ENCODE data around the gene MAP6.

DNA sequence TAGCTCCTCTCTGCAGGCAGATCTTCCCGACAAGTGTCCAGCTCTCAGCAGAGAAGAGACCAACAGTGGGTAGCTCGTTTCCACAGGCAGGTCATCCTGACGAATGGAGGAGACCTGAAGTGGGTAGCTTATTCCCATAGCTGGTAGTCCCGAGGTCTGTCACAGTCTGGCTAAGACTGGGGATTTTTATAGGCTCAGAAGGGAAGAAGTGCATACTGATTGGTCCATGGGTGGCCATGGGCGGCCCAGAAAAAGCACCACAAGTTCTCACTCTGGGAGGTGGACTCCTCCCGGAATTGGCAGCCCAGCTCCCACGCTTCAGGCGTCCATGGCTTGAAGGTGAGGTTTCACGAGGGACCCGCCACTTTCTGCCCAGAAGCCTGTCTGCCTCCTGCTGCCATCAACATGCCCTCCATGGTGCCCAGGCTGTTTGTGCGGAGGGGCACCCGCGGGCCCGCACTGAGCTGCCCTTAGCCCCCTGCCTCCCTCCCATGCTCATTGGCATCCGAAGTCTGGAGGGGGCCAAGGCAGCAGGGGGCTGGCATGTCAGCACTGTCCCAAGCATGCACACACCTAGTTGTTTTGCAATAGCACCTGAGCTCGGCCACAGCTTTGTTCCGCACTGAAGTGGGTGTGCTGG, 9.9 kb upstream of the MAP6 start:
- TF ChIP-seq POLR2A (IDR thresholded peaks at IDR 0.05) (no peak), POLR2AphosphoS5 (IDR thresholded peaks at IDR 0.05) (no peak), EP300 (IDR thresholded peaks at IDR 0.05) (no peak)
- TF ChIP-seq, protein P1, sequence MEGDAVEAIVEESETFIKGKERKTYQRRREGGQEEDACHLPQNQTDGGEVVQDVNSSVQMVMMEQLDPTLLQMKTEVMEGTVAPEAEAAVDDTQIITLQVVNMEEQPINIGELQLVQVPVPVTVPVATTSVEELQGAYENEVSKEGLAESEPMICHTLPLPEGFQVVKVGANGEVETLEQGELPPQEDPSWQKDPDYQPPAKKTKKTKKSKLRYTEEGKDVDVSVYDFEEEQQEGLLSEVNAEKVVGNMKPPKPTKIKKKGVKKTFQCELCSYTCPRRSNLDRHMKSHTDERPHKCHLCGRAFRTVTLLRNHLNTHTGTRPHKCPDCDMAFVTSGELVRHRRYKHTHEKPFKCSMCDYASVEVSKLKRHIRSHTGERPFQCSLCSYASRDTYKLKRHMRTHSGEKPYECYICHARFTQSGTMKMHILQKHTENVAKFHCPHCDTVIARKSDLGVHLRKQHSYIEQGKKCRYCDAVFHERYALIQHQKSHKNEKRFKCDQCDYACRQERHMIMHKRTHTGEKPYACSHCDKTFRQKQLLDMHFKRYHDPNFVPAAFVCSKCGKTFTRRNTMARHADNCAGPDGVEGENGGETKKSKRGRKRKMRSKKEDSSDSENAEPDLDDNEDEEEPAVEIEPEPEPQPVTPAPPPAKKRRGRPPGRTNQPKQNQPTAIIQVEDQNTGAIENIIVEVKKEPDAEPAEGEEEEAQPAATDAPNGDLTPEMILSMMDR (IDR thresholded peaks at IDR 0.05): no peak
